AG10803 (cell line): ENCODE results near the gene TCEA3.

Experiments
- DNase-seq: peaks from one replicate; pipeline ENCODE4 v3.0.0; 2010; ENCODE audit warnings: low read depth
- H3K4me3 ChIP-seq: 2 replicates; pipeline ENCODE4 v1.5.1; 2011; ENCODE audit warnings: mild to moderate bottlenecking, low read length, control low read depth
- CTCF ChIP-seq: conservative IDR thresholded peaks from 2 replicates; pipeline ENCODE4 v1.5.1; 2011; ENCODE audit warnings: mild to moderate bottlenecking, low read length, control low read depth, inconsistent platforms

The TCEA3 gene

GRCh38 chr1:23366598-23366997 is 58.0 kb downstream of the TCEA3 start:
- no peak overlapping the region for H3K4me3 ChIP-seq
- no peak for DNase-seq
- no peak for TF ChIP-seq CTCF

- no peak for DNase-seq
- no peak for TF ChIP-seq CTCF
- H3K4me3 ChIP-seq, result no peak overlapping the region
Measured at GRCh38 chr1:23366146-23366545, 58.4 kb downstream of the TCEA3 start.

- no peak overlapping the region for H3K4me3 ChIP-seq
- DNase-seq, result no peak
- TF ChIP-seq CTCF, result no peak
Measured at GRCh38 chr1:23362218-23362713, 62.3 kb downstream of the TCEA3 start.

GRCh38 chr1:23358310-23358875 is 66.2 kb downstream of the TCEA3 start:
- no peak for TF ChIP-seq CTCF
- no peak overlapping the region for H3K4me3 ChIP-seq
- no peak for DNase-seq

- no peak for DNase-seq
- no peak for TF ChIP-seq CTCF
- H3K4me3 ChIP-seq, result no peak overlapping the region
Measured at GRCh38 chr1:23357138-23357908, 67.2 kb downstream of the TCEA3 start.

- no peak overlapping the region for H3K4me3 ChIP-seq
- no peak for DNase-seq
- no peak for TF ChIP-seq CTCF
Measured at GRCh38 chr1:23356471-23357137, 67.9 kb downstream of the TCEA3 start.
